ENCODE results near the gene MAPK10.

Gene MAPK10

GRCh38 chr4:86359944-86360478, at the start of gene MAPK10:
MAPK10 (minus strand) TSS chr4:86360053.
- peak; percentile 70 for DNase-seq (ENCODE audit: low spot score)

- DNase-seq (ENCODE audit: low spot score), result no peak
These were observed 43.7 kb upstream of the MAPK10 start for GRCh38 chr4:86403575-86403974.

GRCh38 chr4:86401826-86402225, 42.0 kb upstream of the MAPK10 start:
- DNase-seq (ENCODE audit: low spot score), result no peak

- DNase-seq (ENCODE audit: low spot score), result no peak
These were observed 40.4 kb upstream of the MAPK10 start for GRCh38 chr4:86400216-86400615.

DNA sequence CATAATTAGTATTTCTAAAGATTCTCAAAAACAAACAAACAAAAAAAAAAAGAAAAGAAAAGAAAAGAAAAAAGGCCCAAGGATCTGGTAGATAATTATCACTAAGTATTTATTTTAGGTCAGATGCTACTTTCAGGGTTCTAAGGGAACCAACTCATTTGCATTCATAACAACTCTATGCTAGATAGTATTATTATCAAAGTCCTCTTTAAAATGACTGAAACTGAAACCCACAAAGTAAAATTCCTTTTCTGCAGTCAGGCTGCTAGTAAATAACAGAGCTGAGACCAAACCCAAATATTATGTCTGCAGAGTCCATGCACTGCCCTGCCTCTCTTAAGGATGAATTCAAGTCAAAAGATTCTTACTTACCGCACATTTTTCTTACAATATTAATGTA, 38.3 kb upstream of the MAPK10 start:
- no peak for DNase-seq (ENCODE audit: low spot score)

DNA sequence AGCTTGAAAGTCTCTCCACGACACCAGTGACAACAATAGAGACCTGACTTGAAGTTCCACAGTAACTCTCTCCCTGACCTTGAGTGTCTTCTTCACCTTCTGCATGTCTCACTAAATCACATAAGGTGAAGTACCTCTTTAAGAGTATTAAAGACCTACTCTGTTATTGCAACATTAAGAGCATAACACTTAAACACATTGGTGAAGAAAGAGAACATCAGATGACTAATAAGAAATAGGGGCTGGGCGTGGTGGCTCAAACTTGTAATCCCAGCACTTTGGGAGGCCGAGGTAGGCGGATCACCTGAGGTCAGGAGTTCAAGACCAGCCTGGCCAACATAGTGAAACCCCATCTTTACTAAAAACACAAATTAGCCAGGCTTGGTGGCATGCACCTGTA, 33.9 kb upstream of the MAPK10 start:
- no peak for DNase-seq (ENCODE audit: low spot score)

GRCh38 chr4:86389664-86390063, 29.8 kb upstream of the MAPK10 start:
- no peak for DNase-seq (ENCODE audit: low spot score)

- no peak for DNase-seq (ENCODE audit: low spot score)
These were observed 28.4 kb upstream of the MAPK10 start for GRCh38 chr4:86388252-86388651.

DNA sequence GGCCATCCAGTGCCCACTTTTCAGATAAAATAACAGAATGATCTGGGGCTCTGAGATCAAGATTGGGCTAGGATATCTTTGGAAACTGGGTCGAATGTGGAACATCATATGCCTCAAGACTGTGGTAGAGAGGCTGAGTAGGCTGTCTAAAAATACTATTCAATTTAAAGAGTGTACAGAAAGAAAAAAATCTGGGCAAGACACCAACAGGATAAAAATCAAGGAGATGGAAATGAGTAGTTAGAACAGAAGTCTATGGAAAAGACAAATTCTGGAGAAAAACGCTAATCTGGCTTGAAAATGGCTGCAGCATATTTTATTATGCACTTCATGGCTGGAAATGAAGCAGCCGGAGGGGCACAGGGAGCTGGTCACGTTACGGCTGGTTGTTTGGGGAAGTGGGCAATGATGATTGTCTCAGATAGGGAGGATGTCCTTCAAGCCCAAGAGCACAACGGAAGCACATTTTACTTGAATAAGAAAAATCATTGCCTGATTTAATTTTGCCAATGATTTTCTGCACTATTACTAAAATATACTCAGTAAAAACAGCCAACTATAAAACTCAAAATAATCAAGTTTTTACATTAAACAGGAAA, 27.1 kb upstream of the MAPK10 start:
- no peak for DNase-seq (ENCODE audit: low spot score)

GRCh38 chr4:86386201-86386600, 26.3 kb upstream of the MAPK10 start:
- no peak for DNase-seq (ENCODE audit: low spot score)

- DNase-seq (ENCODE audit: low spot score), result no peak
These were observed 21.6 kb upstream of the MAPK10 start for GRCh38 chr4:86381431-86381830.

- DNase-seq (ENCODE audit: low spot score), result no peak
These were observed 20.4 kb upstream of the MAPK10 start for GRCh38 chr4:86380181-86380724.

- DNase-seq (ENCODE audit: low spot score), result no peak
These were observed 17.0 kb upstream of the MAPK10 start for GRCh38 chr4:86376850-86377249.

DNA sequence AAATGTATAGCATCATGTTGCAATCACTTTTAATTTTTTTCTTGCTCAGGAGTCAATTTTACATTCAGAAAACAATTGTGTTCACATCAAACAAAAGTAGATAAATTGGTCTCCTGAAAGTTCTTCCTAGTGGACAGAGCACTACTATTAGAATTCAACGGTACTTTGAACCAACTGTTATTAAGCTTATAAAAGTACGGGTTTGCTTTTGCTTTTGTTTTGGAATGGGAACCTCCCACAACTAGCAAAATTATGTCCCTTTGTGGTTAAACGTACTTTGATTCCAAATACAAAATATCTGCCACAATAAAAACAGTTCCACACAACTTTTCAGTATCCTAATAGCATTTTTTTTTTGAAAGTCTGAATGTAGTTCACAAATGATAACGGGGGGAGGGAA, 8.6 kb upstream of the MAPK10 start:
- DNase-seq (ENCODE audit: low spot score), result no peak

DNA sequence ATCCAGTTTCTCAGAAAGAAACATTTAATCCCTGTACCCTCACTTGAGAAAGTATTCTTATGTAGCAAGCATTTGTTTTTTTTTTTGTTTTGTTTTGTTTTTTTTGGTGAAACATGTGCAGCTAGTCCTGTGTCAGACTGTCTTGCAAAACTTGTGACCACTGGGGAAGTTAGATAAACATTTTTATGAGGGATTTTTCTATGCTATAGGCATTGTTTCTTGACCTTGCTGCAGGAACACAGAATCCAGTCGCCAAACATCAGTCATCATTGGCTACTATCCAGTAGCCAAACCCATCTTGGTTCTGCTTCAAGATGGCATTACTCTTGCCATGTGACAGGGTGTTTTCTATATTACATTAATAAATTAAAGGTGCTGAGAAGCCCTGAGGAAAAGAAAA, 7.7 kb upstream of the MAPK10 start:
- DNase-seq (ENCODE audit: low spot score), result peak; percentile 39

DNA sequence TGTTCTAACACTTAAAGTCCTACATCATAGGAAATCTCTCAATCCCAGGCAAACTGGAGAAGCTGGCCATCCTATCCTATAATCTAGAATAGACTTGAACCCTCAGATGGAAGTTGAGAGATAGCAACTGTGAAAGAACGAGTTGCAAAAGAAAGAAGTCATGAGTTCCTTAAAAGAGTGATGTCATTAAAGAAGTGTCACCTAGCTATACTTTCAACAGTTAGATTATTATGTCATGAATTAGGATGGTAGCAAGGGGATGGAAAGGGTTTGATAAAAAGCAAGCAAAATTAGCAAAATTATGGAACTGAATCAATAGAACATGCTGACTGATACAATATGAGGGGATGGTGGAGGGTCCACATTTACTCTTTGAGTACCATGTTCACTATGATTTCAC, 7.1 kb upstream of the MAPK10 start:
- DNase-seq (ENCODE audit: low spot score), result no peak

DNA sequence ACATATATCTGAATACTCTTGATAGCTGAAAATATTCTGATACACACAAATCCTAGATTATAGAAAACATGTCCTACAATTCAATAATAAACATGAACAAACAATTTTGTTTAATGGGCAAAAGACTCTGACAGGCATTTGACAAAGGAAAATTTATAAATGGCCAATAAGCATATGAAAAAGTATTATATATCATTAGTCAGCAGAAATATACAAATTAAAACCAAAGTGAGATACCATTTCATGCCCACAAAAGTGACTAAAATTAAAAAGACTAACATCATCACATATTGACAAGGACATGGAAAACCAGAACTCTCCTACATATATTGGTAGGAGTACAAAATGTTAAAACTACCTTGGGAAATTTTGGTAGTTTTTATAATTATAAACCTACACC, 2.7 kb upstream of the MAPK10 start:
- no peak for DNase-seq (ENCODE audit: low spot score)

- DNase-seq (ENCODE audit: low spot score), result no peak
These were observed 1.6 kb downstream of the MAPK10 start for GRCh38 chr4:86358257-86358656.

GRCh38 chr4:86357608-86358007, 2.2 kb downstream of the MAPK10 start:
- DNase-seq (ENCODE audit: low spot score), result no peak

- DNase-seq (ENCODE audit: low spot score), result no peak
These were observed 3.2 kb downstream of the MAPK10 start for GRCh38 chr4:86356425-86357210.

DNA sequence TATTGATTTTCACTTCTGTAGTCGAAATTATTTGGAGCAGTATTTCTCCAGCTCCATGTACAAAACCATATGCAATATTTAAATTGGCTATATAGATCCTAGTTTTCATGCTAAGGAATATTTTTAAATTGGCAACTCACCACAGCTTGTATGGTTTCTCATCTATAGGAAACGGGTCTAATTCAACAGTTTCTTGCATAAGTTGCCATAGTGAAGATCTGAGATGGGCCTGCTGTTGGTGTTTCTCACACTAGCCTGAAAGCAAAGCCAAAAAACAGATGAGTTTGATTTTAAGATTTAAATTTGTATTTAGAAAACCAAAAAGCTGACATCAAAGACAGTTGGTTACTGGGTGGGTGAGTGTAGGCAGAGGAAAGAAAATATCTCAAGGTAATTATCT, 5.5 kb downstream of the MAPK10 start:
- DNase-seq (ENCODE audit: low spot score), result no peak

GRCh38 chr4:86346320-86346719, 13.5 kb downstream of the MAPK10 start:
- no peak for DNase-seq (ENCODE audit: low spot score)

DNA sequence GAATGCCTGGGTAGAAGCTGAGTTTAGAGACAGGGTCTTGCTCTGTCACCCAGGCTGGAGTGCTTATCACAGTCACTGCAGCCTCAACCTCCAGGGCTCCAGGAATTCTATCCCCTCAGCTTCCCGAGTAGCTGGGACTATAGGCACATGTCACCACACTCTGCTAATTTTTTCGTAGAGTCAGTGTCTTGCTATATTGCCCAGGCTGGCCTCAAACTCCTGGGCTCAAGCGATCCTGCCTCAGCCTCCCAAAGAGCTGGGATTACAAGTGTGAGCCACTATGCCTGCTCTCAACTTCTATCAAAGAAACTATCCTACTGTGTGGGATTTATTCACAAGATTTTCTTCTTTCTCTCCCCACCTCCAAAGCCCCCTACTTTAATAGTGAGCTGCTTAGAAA, 15.7 kb downstream of the MAPK10 start:
- DNase-seq (ENCODE audit: low spot score), result no peak

All from AG20443 (cell line).